ENCODE results near the gene CHPF2.

Gene CHPF2

GRCh38 chr7:151233804-151234203 lies 1.5 kb downstream of the CHPF2 start:
- TF ChIP-seq, protein P1, sequence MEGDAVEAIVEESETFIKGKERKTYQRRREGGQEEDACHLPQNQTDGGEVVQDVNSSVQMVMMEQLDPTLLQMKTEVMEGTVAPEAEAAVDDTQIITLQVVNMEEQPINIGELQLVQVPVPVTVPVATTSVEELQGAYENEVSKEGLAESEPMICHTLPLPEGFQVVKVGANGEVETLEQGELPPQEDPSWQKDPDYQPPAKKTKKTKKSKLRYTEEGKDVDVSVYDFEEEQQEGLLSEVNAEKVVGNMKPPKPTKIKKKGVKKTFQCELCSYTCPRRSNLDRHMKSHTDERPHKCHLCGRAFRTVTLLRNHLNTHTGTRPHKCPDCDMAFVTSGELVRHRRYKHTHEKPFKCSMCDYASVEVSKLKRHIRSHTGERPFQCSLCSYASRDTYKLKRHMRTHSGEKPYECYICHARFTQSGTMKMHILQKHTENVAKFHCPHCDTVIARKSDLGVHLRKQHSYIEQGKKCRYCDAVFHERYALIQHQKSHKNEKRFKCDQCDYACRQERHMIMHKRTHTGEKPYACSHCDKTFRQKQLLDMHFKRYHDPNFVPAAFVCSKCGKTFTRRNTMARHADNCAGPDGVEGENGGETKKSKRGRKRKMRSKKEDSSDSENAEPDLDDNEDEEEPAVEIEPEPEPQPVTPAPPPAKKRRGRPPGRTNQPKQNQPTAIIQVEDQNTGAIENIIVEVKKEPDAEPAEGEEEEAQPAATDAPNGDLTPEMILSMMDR (conservative IDR thresholded peaks at IDR 0.05; ENCODE audit: low read depth, low read length): no peak

GRCh38 chr7:151235091-151235787 lies 3.0 kb downstream of the CHPF2 start:
- DNase-seq (ENCODE audit: low read depth): no peak
- TF ChIP-seq, protein P1 (conservative IDR thresholded peaks at IDR 0.05; ENCODE audit: low read depth, low read length): no peak
- H3K4me3 ChIP-seq (ENCODE audit: low read depth, low read length): no peak overlapping the region

More at GRCh38 chr7:151233804-151234203, 1.5 kb downstream of the CHPF2 start:
- no peak for DNase-seq (ENCODE audit: low read depth)
- H3K4me3 ChIP-seq (ENCODE audit: low read depth, low read length): peak overlapping the region; percentile 96

GRCh38 chr7:151236406-151236805 lies 4.1 kb downstream of the CHPF2 start:
- no peak for DNase-seq (ENCODE audit: low read depth)
- H3K4me3 ChIP-seq (ENCODE audit: low read depth, low read length): no peak overlapping the region
- TF ChIP-seq, protein P1 (conservative IDR thresholded peaks at IDR 0.05; ENCODE audit: low read depth, low read length): no peak

DNA sequence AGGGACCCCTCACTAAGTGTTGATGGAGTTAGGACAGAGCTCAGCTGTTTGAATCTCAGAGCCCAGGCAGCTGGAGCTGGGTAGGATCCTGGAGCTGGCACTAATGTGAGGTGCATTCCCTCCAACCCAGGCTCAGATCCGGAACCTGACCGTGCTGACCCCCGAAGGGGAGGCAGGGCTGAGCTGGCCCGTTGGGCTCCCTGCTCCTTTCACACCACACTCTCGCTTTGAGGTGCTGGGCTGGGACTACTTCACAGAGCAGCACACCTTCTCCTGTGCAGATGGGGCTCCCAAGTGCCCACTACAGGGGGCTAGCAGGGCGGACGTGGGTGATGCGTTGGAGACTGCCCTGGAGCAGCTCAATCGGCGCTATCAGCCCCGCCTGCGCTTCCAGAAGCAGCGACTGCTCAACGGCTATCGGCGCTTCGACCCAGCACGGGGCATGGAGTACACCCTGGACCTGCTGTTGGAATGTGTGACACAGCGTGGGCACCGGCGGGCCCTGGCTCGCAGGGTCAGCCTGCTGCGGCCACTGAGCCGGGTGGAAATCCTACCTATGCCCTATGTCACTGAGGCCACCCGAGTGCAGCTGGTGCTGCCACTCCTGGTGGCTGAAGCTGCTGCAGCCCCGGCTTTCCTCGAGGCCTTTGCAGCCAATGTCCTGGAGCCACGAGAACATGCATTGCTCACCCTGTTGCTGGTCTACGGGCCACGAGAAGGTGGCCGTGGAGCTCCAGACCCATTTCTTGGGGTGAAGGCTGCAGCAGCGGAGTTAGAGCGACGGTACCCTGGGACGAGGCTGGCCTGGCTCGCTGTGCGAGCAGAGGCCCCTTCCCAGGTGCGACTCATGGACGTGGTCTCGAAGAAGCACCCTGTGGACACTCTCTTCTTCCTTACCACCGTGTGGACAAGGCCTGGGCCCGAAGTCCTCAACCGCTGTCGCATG lies 5.2 kb downstream of the CHPF2 start:
- TF ChIP-seq, protein P1 (conservative IDR thresholded peaks at IDR 0.05; ENCODE audit: low read depth, low read length): no peak
- no peak overlapping the region for H3K4me3 ChIP-seq (ENCODE audit: low read depth, low read length)
- DNase-seq (ENCODE audit: low read depth): no peak

- H3K4me3 ChIP-seq (ENCODE audit: low read depth, low read length): no peak overlapping the region
- TF ChIP-seq, protein P1 (conservative IDR thresholded peaks at IDR 0.05; ENCODE audit: low read depth, low read length): no peak
- DNase-seq (ENCODE audit: low read depth): no peak
These were observed 6.0 kb downstream of the CHPF2 start for GRCh38 chr7:151238190-151238810.

GRCh38 chr7:151238924-151239836 lies 6.9 kb downstream of the CHPF2 start:
- no peak for DNase-seq (ENCODE audit: low read depth)
- TF ChIP-seq, protein P1 (conservative IDR thresholded peaks at IDR 0.05; ENCODE audit: low read depth, low read length): no peak
- H3K4me3 ChIP-seq (ENCODE audit: low read depth, low read length): no peak overlapping the region
